Trophoblast cell (in vitro differentiated cells and primary cell): ENCODE measurements around the gene GPSM3.

Source experiments
- DNase-seq, 2 donors: peaks; one replicate each; pipeline ENCODE4 v3.0.0-alpha.2; 2016
- H2AFZ ChIP-seq: 2 replicates; pipeline ENCODE4 v1.6.1; 2013; ENCODE audit warnings: low read length, moderate library complexity, mild to moderate bottlenecking; ENCODE audit not compliant: insufficient read depth, poor library complexity
- H2AK5ac ChIP-seq: 2 replicates; pipeline ENCODE4 v1.6.1; 2013; ENCODE audit warnings: mild to moderate bottlenecking, low read length
- H2BK120ac ChIP-seq: 2 replicates; pipeline ENCODE4 v1.6.1; 2013; ENCODE audit warnings: low read length, mild to moderate bottlenecking, moderate library complexity; ENCODE audit not compliant: insufficient read depth, poor library complexity
- H2BK12ac ChIP-seq: 2 replicates; pipeline ENCODE4 v1.6.1; 2013; ENCODE audit warnings: mild to moderate bottlenecking, low read length, moderate library complexity
- H2BK5ac ChIP-seq: 2 replicates; pipeline ENCODE4 v1.6.1; 2013; ENCODE audit warnings: low read length, low read depth, moderate library complexity, mild to moderate bottlenecking; ENCODE audit not compliant: poor library complexity
- H3K14ac ChIP-seq: 2 replicates; pipeline ENCODE4 v1.6.1; 2013; ENCODE audit warnings: mild to moderate bottlenecking, low read length
- H3K18ac ChIP-seq: 2 replicates; pipeline ENCODE4 v1.6.1; 2013; ENCODE audit warnings: mild to moderate bottlenecking, low read length
- H3K23ac ChIP-seq: 2 replicates; pipeline ENCODE4 v1.6.1; 2013; ENCODE audit warnings: low read length
- H3K27ac ChIP-seq: 2 replicates; pipeline ENCODE4 v1.5.1; 2013; ENCODE audit warnings: low read depth, mild to moderate bottlenecking, inconsistent platforms, low read length, moderate library complexity
- H3K27me3 ChIP-seq: 2 replicates; pipeline ENCODE4 v1.6.1; 2013; ENCODE audit warnings: inconsistent platforms, mild to moderate bottlenecking, low read length, moderate library complexity; ENCODE audit not compliant: insufficient read depth
- H3K36me3 ChIP-seq, 2 experiments: 1 replicate in 1 of 2; 2 replicates in 1 of 2; pipeline ENCODE4 v1.6.1; 2013; ENCODE audit warnings: low read length in 2 of 2, mild to moderate bottlenecking in 2 of 2, moderate library complexity in 1 of 2; ENCODE audit not compliant: insufficient read depth in 2 of 2, control insufficient read depth in 1 of 2
- H3K4ac ChIP-seq: 2 replicates; pipeline ENCODE4 v1.6.1; 2013; ENCODE audit warnings: low read depth, mild to moderate bottlenecking, low read length, moderate library complexity
- H3K4me1 ChIP-seq, 2 experiments: 1 replicate in 1 of 2; 2 replicates in 1 of 2; pipeline ENCODE4 v1.6.1; 2013; ENCODE audit warnings: low read length in 2 of 2, mild to moderate bottlenecking in 2 of 2, moderate library complexity in 1 of 2; ENCODE audit not compliant: insufficient read depth in 2 of 2, control insufficient read depth in 1 of 2
- H3K4me2 ChIP-seq: 2 replicates; pipeline ENCODE4 v1.6.1; 2013; ENCODE audit warnings: inconsistent platforms, mild to moderate bottlenecking, low read length, moderate library complexity
- H3K4me3 ChIP-seq: 2 replicates; pipeline ENCODE4 v1.5.1; 2013; ENCODE audit warnings: mild to moderate bottlenecking, low read depth, low read length, inconsistent platforms
- H3K79me1 ChIP-seq: one replicate; pipeline ENCODE4 v1.6.1; 2013; ENCODE audit warnings: low read length
- H3K79me2 ChIP-seq: 2 replicates; pipeline ENCODE4 v1.6.1; 2013; ENCODE audit warnings: low read length, mild to moderate bottlenecking; ENCODE audit not compliant: control insufficient read depth, insufficient read depth, poor library complexity
- H3K9ac ChIP-seq: 2 replicates; pipeline ENCODE4 v1.6.1; 2013; ENCODE audit warnings: mild to moderate bottlenecking, low read length
- H3K9me3 ChIP-seq: 2 replicates; pipeline ENCODE4 v1.6.1; 2013; ENCODE audit warnings: low read depth, mild to moderate bottlenecking, control low read depth, inconsistent platforms, low read length; ENCODE audit not compliant: insufficient read depth
- H4K12ac ChIP-seq: 2 replicates; pipeline ENCODE4 v1.6.1; 2013; ENCODE audit warnings: low read depth, mild to moderate bottlenecking, low read length, moderate library complexity
- H4K8ac ChIP-seq: 2 replicates; pipeline ENCODE4 v1.6.1; 2013; ENCODE audit warnings: low read depth, mild to moderate bottlenecking, low read length, moderate library complexity
- H4K91ac ChIP-seq: one replicate; pipeline ENCODE4 v1.6.1; 2013; ENCODE audit warnings: low read depth, mild to moderate bottlenecking, low read length, moderate library complexity
- WGBS: extraction: QIAGEN DNeasy Blood & Tissue Kit; methylation state at CpG from one replicate; pipeline ENCODE4 v1.1.7; 2013; ENCODE audit warnings: missing lambda C conversion rate; ENCODE audit not compliant: insufficient read length, insufficient coverage; ENCODE audit errors: extremely low coverage; 5-methylcytosine and 5-hydroxymethylcytosine counted together

GPSM3 gene

DNA sequence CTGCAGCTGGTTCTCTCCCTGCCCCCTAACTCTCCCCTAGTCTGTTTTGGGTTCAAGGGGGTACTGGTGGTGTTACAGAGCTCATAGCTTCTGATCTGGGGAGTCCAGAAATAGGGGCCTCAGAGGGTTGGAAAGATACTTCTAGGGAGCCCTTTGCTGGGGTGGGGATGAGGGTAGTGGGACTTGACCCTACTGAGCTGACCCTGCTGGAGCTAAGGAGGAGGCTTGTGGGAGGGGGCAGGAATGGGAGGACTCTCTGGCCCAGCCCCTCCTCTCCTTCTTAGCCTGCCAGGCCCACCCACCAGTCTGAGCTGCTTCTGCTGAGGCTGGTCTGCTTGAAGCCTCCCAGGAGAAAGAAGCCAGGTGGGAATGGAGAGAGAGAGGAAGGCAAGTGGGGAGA, 28.1 kb downstream of the GPSM3 start, which contains the start of gene EGFL8:
TSS of gene EGFL8 (plus strand) at position 301 of the 400 bp plus-strand sequence. CDS start 1,571 bp downstream, outside the sequence.
- H3K4ac ChIP-seq: no peak within 1 kb of the TSS
- no peak within 1 kb of the TSS for H3K23ac ChIP-seq
- H3K4me1 ChIP-seq: peaks cover 5 to 7% of the 10 kb centered on the region in 2 experiments
- H2AFZ ChIP-seq: no peak within 1 kb of the TSS
- no peak within 1 kb of the TSS for H3K18ac ChIP-seq
- no peak within 1 kb of the TSS for H4K91ac ChIP-seq
- H2AK5ac ChIP-seq: no peak within 1 kb of the TSS
- no peaks in the 10 kb centered on the region for H3K79me2 ChIP-seq
- H4K8ac ChIP-seq: no peak within 1 kb of the TSS
- no peaks in the 10 kb centered on the region for H3K9me3 ChIP-seq
- no peaks in the 10 kb centered on the region for H3K79me1 ChIP-seq
- no peak within 1 kb of the TSS for H2BK12ac ChIP-seq
- no peak within 1 kb of the TSS for H3K9ac ChIP-seq
- H3K14ac ChIP-seq: no peak within 1 kb of the TSS
- no peak for DNase-seq
- no peak within 1 kb of the TSS for H2BK120ac ChIP-seq
- no peaks in the 10 kb centered on the region for H3K27me3 ChIP-seq
- peaks cover 49 to 54% of the 10 kb centered on the region in 2 experiments for H3K36me3 ChIP-seq
- H3K4me3 ChIP-seq: no peak within 1 kb of the TSS
- H3K4me2 ChIP-seq: no peak within 1 kb of the TSS
- H3K27ac ChIP-seq: no peak within 1 kb of the TSS
- H2BK5ac ChIP-seq: no peak within 1 kb of the TSS
- no peak within 1 kb of the TSS for H4K12ac ChIP-seq

DNA sequence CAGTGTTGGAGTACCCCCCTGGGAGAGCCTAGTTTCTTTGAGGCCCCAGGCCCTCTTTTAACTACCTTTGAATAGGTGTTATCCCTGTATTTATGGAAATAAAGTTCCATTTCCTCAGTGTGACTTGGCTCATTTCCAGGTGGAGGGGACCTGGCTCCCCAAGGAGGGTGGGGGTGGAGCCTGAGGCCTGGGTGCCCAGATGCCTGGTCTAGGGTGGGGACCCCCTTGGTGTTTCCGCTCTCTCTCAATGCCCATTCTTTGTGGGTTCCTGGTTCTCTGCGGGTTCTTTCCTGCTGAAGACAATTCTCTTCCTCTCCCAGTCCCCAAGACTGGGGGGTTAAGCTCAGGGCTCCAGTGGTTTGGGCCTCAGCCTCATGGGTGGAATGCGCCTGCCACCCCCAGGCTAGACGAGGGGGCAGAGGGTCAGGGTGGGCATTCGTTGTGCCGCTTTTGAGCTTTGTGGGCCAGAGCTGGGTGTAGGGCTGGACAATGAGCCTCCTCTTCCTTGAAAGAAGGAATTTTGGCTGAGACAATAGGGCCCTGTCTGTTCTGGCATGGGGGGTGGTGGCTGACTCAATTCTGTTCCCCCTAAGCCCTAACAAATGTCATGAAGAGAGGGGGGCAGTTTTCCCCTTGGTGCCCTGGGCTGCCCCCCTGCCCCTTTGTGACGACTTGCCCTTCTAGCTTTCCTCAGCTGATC, 28.7 kb downstream of the GPSM3 start:
- H2BK120ac ChIP-seq: no peak overlapping the region
- H3K18ac ChIP-seq: no peak overlapping the region
- H4K12ac ChIP-seq: no peak overlapping the region
- H3K27me3 ChIP-seq: no peaks in the 10 kb centered on the region
- H3K4me3 ChIP-seq: no peak overlapping the region
- peaks cover 43 to 49% of the 10 kb centered on the region in 2 experiments for H3K36me3 ChIP-seq
- DNase-seq: no peak
- no peaks in the 10 kb centered on the region for H3K79me2 ChIP-seq
- no peak overlapping the region for H3K4ac ChIP-seq
- H3K14ac ChIP-seq: no peak overlapping the region
- H3K9me3 ChIP-seq: no peaks in the 10 kb centered on the region
- no peak overlapping the region for H4K8ac ChIP-seq
- H3K23ac ChIP-seq: no peak overlapping the region
- H2AFZ ChIP-seq: no peak overlapping the region
- H3K9ac ChIP-seq: no peak overlapping the region
- no peak overlapping the region for H2BK5ac ChIP-seq
- H2AK5ac ChIP-seq: no peak overlapping the region
- H3K4me1 ChIP-seq: peaks cover 5 to 7% of the 10 kb centered on the region in 2 experiments
- no peak overlapping the region for H2BK12ac ChIP-seq
- H3K4me2 ChIP-seq: no peak overlapping the region
- H3K79me1 ChIP-seq: no peaks in the 10 kb centered on the region
- WGBS: no CpG with 5 or more reads among the region's 7 CpGs
- no peak overlapping the region for H4K91ac ChIP-seq
- no peak overlapping the region for H3K27ac ChIP-seq

DNA sequence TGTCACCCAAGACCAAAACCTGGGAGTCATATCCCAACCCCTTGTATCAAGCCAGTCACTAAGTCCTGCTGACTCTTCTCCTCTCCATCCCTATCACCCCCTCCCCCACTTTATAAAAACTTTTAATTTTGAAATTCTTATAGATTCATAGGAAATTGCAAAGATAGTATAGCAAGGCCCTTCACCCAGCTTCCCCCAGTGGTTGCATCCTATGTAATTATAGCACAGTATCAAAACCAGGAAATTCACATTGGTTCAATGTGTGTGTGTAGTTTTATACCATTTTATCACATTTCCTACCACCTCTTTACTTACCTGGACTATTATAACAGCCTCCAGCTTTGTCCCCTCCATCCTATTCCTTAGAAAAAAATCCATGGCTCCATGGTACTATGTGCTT, 34.4 kb downstream of the GPSM3 start:
- Histone ChIP-seq H4K91ac (no peak overlapping the region), H3K18ac (no peak overlapping the region), H2AFZ (no peak overlapping the region), H3K36me3 (peaks cover 30 to 33% of the 10 kb centered on the region in 2 experiments), H4K12ac (no peak overlapping the region), H3K79me1 (peaks cover 13% of the 10 kb centered on the region), H3K14ac (no peak overlapping the region), H2BK5ac (no peak overlapping the region), H2BK120ac (no peak overlapping the region), H3K27ac (no peak overlapping the region), H3K79me2 (peaks cover 12% of the 10 kb centered on the region), H3K27me3 (no peaks in the 10 kb centered on the region), H3K4me1 (peaks cover 2 to 6% of the 10 kb centered on the region in 2 experiments), H3K4ac (no peak overlapping the region), H3K9ac (no peak overlapping the region), H3K9me3 (no peaks in the 10 kb centered on the region), H2BK12ac (no peak overlapping the region), H3K4me2 (no peak overlapping the region), H2AK5ac (no peak overlapping the region), H4K8ac (no peak overlapping the region), H3K23ac (no peak overlapping the region), H3K4me3 (no peak overlapping the region)
- no peak for DNase-seq

DNA sequence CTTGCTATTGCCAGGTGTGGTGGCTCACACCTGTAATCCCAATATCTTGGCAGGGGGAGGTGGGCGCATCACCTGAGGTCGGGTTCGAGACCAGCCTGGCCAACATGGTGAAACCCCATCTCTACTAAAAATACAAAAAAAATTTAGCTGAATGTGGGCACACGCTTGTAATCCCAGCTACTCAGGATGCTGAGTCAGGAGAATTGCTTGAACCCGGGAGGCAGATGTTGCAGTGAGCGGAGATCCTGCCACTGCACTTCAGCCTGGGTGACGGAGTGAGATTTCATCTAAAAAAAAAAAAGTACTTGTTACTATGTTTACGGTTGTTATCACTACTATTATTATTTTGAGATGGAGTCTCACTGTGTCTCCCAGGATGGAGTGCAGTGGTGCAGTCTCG, 35.6 kb downstream of the GPSM3 start:
- Histone ChIP-seq H3K4me2 (no peak overlapping the region), H3K79me1 (peaks cover 19% of the 10 kb centered on the region), H3K4me3 (no peak overlapping the region), H3K4me1 (peaks cover 10 to 11% of the 10 kb centered on the region in 2 experiments), H3K27me3 (peaks cover 5% of the 10 kb centered on the region), H3K79me2 (peaks cover 14% of the 10 kb centered on the region), H3K27ac (no peak overlapping the region), H3K9ac (no peak overlapping the region), H2BK5ac (no peak overlapping the region), H4K8ac (no peak overlapping the region), H3K4ac (no peak overlapping the region), H4K91ac (no peak overlapping the region), H2AFZ (no peak overlapping the region), H3K14ac (no peak overlapping the region), H3K9me3 (no peaks in the 10 kb centered on the region), H2BK12ac (no peak overlapping the region), H3K36me3 (peaks cover 20 to 25% of the 10 kb centered on the region in 2 experiments), H4K12ac (no peak overlapping the region), H2BK120ac (no peak overlapping the region), H2AK5ac (no peak overlapping the region), H3K23ac (no peak overlapping the region), H3K18ac (no peak overlapping the region)
- WGBS: no CpG with 5 or more reads among the region's 9 CpGs
- DNase-seq: no peak
